CD4-positive, alpha-beta T cell (primary cell): ENCODE results near the gene GTSE1. TPM values are rescaled to one million over a fixed set of nuclear protein-coding genes. Genes with fewer than 3 reads are reported as not detected.

ENCODE experiments used
- ATAC-seq: fragments of 200-7000 bp; cut with Tn5 transposase; one replicate; pipeline ENCODE4 v1.10.0; 2022; ENCODE audit warnings: mild to moderate bottlenecking; ENCODE audit not compliant: poor library complexity
- CTCF ChIA-PET: fragments of 350-600 bp; sonication (Branson Sonifier 250); formaldehyde crosslinking; loops from one replicate; lab custom pipeline; 2021; ENCODE audit warnings: antibody characterized with exemption, inconsistent platforms; lab: Charles Lee
- POLR2A ChIA-PET: fragments of 350-600 bp; sonication (Branson Sonifier 250); formaldehyde crosslinking; loops from one replicate; lab custom pipeline; 2021; ENCODE audit warnings: antibody characterized with exemption, inconsistent platforms; lab: Charles Lee
- DNase-seq, 14 experiments: peaks; one replicate each; pipeline ENCODE4 v3.0.0-alpha.2; 2013 to 2020; ENCODE audit warnings: mixed read lengths in 2 of 14
- H3K27ac ChIP-seq, 2 donors: one replicate each; pipeline versions ENCODE4 v1.5.1 to v1.7.0; 2013; ENCODE audit warnings: low read length in 2 of 2, low read depth in 1 of 2, mild to moderate bottlenecking in 1 of 2
- H3K27me3 ChIP-seq, 2 experiments: 1 replicate in 1 of 2; 2 replicates in 1 of 2; pipeline versions ENCODE4 v1.6.1 to v1.7.0; 2013; ENCODE audit warnings: low read length in 2 of 2, control low read depth in 1 of 2, mild to moderate bottlenecking in 1 of 2, moderate library complexity in 1 of 2; ENCODE audit not compliant: insufficient read depth in 2 of 2, control insufficient read depth in 1 of 2
- H3K36me3 ChIP-seq: one replicate; pipeline ENCODE4 v1.6.1; 2013; ENCODE audit warnings: low read length, control low read depth; ENCODE audit not compliant: insufficient read depth
- H3K4me1 ChIP-seq: one replicate; pipeline ENCODE4 v1.6.1; 2013; ENCODE audit warnings: low read length, control low read depth; ENCODE audit not compliant: insufficient read depth
- H3K4me3 ChIP-seq: one replicate; pipeline ENCODE4 v1.5.1; 2013; ENCODE audit warnings: mild to moderate bottlenecking, low read length, moderate library complexity
- H3K9me3 ChIP-seq, 2 experiments: 1 replicate in 1 of 2; 2 replicates in 1 of 2; pipeline versions ENCODE4 v1.6.1 to v1.7.0; 2013; ENCODE audit warnings: low read length in 2 of 2, mild to moderate bottlenecking in 2 of 2, control low read depth in 1 of 2, moderate library complexity in 1 of 2; ENCODE audit not compliant: control insufficient read depth in 1 of 2, insufficient read depth in 1 of 2
- H3K27ac Mint-ChIP-seq: one replicate; pipeline ENCODE4 v1.8.0; 2020; ENCODE audit warnings: mixed read lengths
- H3K27me3 Mint-ChIP-seq: one replicate; pipeline ENCODE4 v1.8.0; 2021; ENCODE audit warnings: mixed read lengths
- H3K36me3 Mint-ChIP-seq: one replicate; pipeline ENCODE4 v1.8.0; 2021; ENCODE audit warnings: low read depth, mixed read lengths
- H3K4me1 Mint-ChIP-seq: one replicate; pipeline ENCODE4 v1.8.0; 2021; ENCODE audit warnings: low read depth, mixed read lengths
- H3K4me3 Mint-ChIP-seq: one replicate; pipeline ENCODE4 v1.8.0; 2020; ENCODE audit warnings: mild to moderate bottlenecking, mixed read lengths
- H3K9me3 Mint-ChIP-seq: one replicate; pipeline ENCODE4 v1.8.0; 2020; ENCODE audit warnings: mixed read lengths
- CTCF ChIP-seq: fragments of 200-600 bp; IDR thresholded peaks from one replicate; pipeline ENCODE4 v1.8.0; 2022; ENCODE audit warnings: antibody characterized with exemption, mild to moderate bottlenecking
- intact Hi-C, 2 experiments: fragments of 100-400 bp; cut with DNase I in 1 of 2; cut with micrococcal nuclease in 1 of 2; formaldehyde crosslinking; loops; one replicate each; pipeline versions ENCODE4 v1.15.1 to v1.9.0; 2023 to 2025; cut with DNase I, micrococcal nuclease
- total RNA-seq, 174 experiments: library from RNA in 2 of 174; stranded (reverse) in 2 of 174; gene quantifications; one replicate each; pipeline ENCODE4 v1.2.3 and lab custom pipeline; 2021 to 2026

Gene GTSE1
- total RNA-seq, 2 experiments from 2014 or later: 0.14 to 0.89 TPM

- no peak overlapping the region for H3K27ac Mint-ChIP-seq
- intact Hi-C loops: no loop called here
- H3K4me1 Mint-ChIP-seq: no peaks in the 10 kb centered on the region
- H3K4me1 ChIP-seq: peaks cover 3% of the 10 kb centered on the region
- H3K9me3 Mint-ChIP-seq: no peaks in the 10 kb centered on the region
- H3K4me3 ChIP-seq: no peak overlapping the region
- CTCF ChIA-PET: interaction anchor here (0.6 to 1.3 kb wide), 2 partner anchors 116 to 253 kb away, joined by 3 read pairs; no protein-coding TSS in a partner anchor
- no peak for TF ChIP-seq CTCF
- H3K36me3 ChIP-seq: no peaks in the 10 kb centered on the region
- peaks cover 55% of the 10 kb centered on the region for H3K27me3 Mint-ChIP-seq
- no peak for ATAC-seq
- DNase-seq: no peak
- peaks cover 0 to 6% of the 10 kb centered on the region in 2 experiments for H3K9me3 ChIP-seq
- H3K36me3 Mint-ChIP-seq: no peaks in the 10 kb centered on the region
- no peak overlapping the region for H3K27ac ChIP-seq
- H3K4me3 Mint-ChIP-seq: no peak overlapping the region
- peaks cover 27 to 28% of the 10 kb centered on the region in 2 experiments for H3K27me3 ChIP-seq
- POLR2A ChIA-PET: no interaction called here
Measured at GRCh38 chr22:46259374-46259773, 37.3 kb upstream of the GTSE1 start.

GRCh38 chr22:46260038-46260437, 36.6 kb upstream of the GTSE1 start:
- Mint-ChIP-seq H3K4me3 (no peak overlapping the region), H3K27me3 (peaks cover 62% of the 10 kb centered on the region), H3K27ac (no peak overlapping the region), H3K4me1 (no peaks in the 10 kb centered on the region), H3K9me3 (no peaks in the 10 kb centered on the region), H3K36me3 (no peaks in the 10 kb centered on the region)
- peaks cover 27 to 28% of the 10 kb centered on the region in 2 experiments for H3K27me3 ChIP-seq
- ChIA-PET POLR2A (interaction anchor here (1.7 kb wide), 1 partner anchor 10 kb away, joined by 3 read pairs; no protein-coding TSS in a partner anchor), CTCF (interaction anchor here (0.6 to 1.3 kb wide), 2 partner anchors 117 to 254 kb away, joined by 3 read pairs; no protein-coding TSS in a partner anchor)
- intact Hi-C loops: no loop called here
- ATAC-seq: no peak
- no peak overlapping the region for H3K27ac ChIP-seq
- peaks cover 3% of the 10 kb centered on the region for H3K4me1 ChIP-seq
- no peak overlapping the region for H3K4me3 ChIP-seq
- peaks cover 0 to 6% of the 10 kb centered on the region in 2 experiments for H3K9me3 ChIP-seq
- H3K36me3 ChIP-seq: no peaks in the 10 kb centered on the region
- no peak for DNase-seq
- no peak for TF ChIP-seq CTCF

- H3K4me1 ChIP-seq: peaks cover 7% of the 10 kb centered on the region
- Mint-ChIP-seq H3K27ac (no peak overlapping the region), H3K36me3 (no peaks in the 10 kb centered on the region), H3K4me1 (peaks cover 7% of the 10 kb centered on the region), H3K4me3 (no peak overlapping the region), H3K9me3 (no peaks in the 10 kb centered on the region), H3K27me3 (peaks cover 87% of the 10 kb centered on the region)
- H3K27me3 ChIP-seq: peaks cover 26 to 28% of the 10 kb centered on the region in 2 experiments
- no peak overlapping the region for H3K4me3 ChIP-seq
- no peak for TF ChIP-seq CTCF
- H3K36me3 ChIP-seq: no peaks in the 10 kb centered on the region
- DNase-seq (peak in 4 of 14 experiments; percentile 33 to 63 (median 48)), ATAC-seq (no peak)
- H3K9me3 ChIP-seq: peaks cover 0 to 11% of the 10 kb centered on the region in 2 experiments
- H3K27ac ChIP-seq: no peak overlapping the region
- CTCF ChIA-PET: interaction anchor here (1.2 kb wide), 1 partner anchor 34 kb away, joined by 3 read pairs; the partner anchor contains the start of gene GTSE1
- intact Hi-C loops: no loop called here
- POLR2A ChIA-PET: interaction anchor here (1.4 kb wide), 1 partner anchor 12 kb away, joined by 3 read pairs; the partner anchor contains the start of gene CDPF1
Measured at GRCh38 chr22:46262449-46263215, 34.0 kb upstream of the GTSE1 start.
